SH-SY5Y (cell line): ENCODE data around the gene TACR1.

Source experiments
- GATA2 ChIP-seq: IDR thresholded peaks from 2 replicates; pipeline ENCODE4 v1.6.1; 2011; ENCODE audit warnings: mild to moderate bottlenecking, low read depth, low read length
- GATA3 ChIP-seq: IDR thresholded peaks from 2 replicates; pipeline ENCODE4 v1.6.1; 2011; ENCODE audit warnings: low read depth, mild to moderate bottlenecking, low read length, moderate library complexity

TACR1 gene

GRCh38 chr2:75064691-75065396, 134.5 kb downstream of the TACR1 start:
- TF ChIP-seq GATA2 (no peak), GATA3 (no peak)

GRCh38 chr2:75063906-75064305, 135.4 kb downstream of the TACR1 start:
- TF ChIP-seq GATA2: no peak
- TF ChIP-seq GATA3: no peak

- TF ChIP-seq GATA3 (no peak), GATA2 (no peak)
Observed at GRCh38 chr2:75058427-75058826, 140.9 kb downstream of the TACR1 start.

- TF ChIP-seq GATA3 (no peak), GATA2 (no peak)
Observed at GRCh38 chr2:75055820-75056675, 143.3 kb downstream of the TACR1 start.

GRCh38 chr2:75055142-75055819, 144.0 kb downstream of the TACR1 start:
- TF ChIP-seq GATA3 (no peak), GATA2 (no peak)

- TF ChIP-seq GATA2 (no peak), GATA3 (no peak)
Observed at GRCh38 chr2:75054296-75054695, 145.0 kb downstream of the TACR1 start.

GRCh38 chr2:75053484-75054112, 145.7 kb downstream of the TACR1 start:
- TF ChIP-seq GATA3 (no peak), GATA2 (no peak)

GRCh38 chr2:75047992-75048625, 151.2 kb downstream of the TACR1 start:
- TF ChIP-seq GATA3 (no peak), GATA2 (no peak)

GRCh38 chr2:75047189-75047991, 151.9 kb downstream of the TACR1 start:
- TF ChIP-seq GATA2 (no peak), GATA3 (no peak)

GRCh38 chr2:75045526-75046050, 153.7 kb downstream of the TACR1 start:
- TF ChIP-seq GATA3 (no peak), GATA2 (no peak)

- TF ChIP-seq GATA3 (peak; percentile 50; the same call in 1 of the 2 replicates), GATA2 (peak; percentile 80)
Observed at GRCh38 chr2:75044291-75044690, 155.0 kb downstream of the TACR1 start.

GRCh38 chr2:75042823-75043222, 156.5 kb downstream of the TACR1 start:
- TF ChIP-seq GATA2: no peak
- TF ChIP-seq GATA3: no peak
